Astrocyte (in vitro differentiated cells and primary cell): ENCODE measurements around the gene IQGAP1. TPM values are rescaled to one million over a fixed set of nuclear protein-coding genes. Genes with fewer than 3 reads are reported as not detected.

Experiments used
- DNase-seq: peaks from one replicate; pipeline ENCODE4 v3.0.0-alpha.2; 2010; ENCODE audit warnings: low read depth
- FAIRE-seq: peaks from 2 replicates; lab custom pipeline; 2011; peaks lifted over from hg19 to GRCh38; lab: Jason Lieb, UNC
- H2AFZ ChIP-seq: 2 replicates; pipeline ENCODE4 v1.6.0; 2012; ENCODE audit warnings: low read depth, low read length, inconsistent platforms
- H3K27ac ChIP-seq: 2 replicates; pipeline ENCODE4 v1.5.1; 2011; ENCODE audit warnings: low read depth, low read length, inconsistent platforms
- H3K27me3 ChIP-seq: 2 replicates; pipeline ENCODE4 v1.6.0; 2011; ENCODE audit warnings: low read length, inconsistent platforms; ENCODE audit not compliant: insufficient read depth
- H3K36me3 ChIP-seq: 2 replicates; pipeline ENCODE4 v1.5.1; 2011; ENCODE audit warnings: low read length, inconsistent platforms; ENCODE audit not compliant: insufficient read depth
- H3K4me1 ChIP-seq: 2 replicates; pipeline ENCODE4 v1.5.1; 2011; ENCODE audit warnings: low read length, inconsistent platforms; ENCODE audit not compliant: insufficient read depth
- H3K4me2 ChIP-seq: 2 replicates; pipeline ENCODE4 v1.6.0; 2012; ENCODE audit warnings: low read length, inconsistent platforms
- H3K4me3 ChIP-seq: 2 replicates; pipeline ENCODE4 v1.5.1; 2011; ENCODE audit warnings: low read depth, mild to moderate bottlenecking, low read length, inconsistent platforms; ENCODE audit not compliant: insufficient read depth
- H3K79me2 ChIP-seq: 2 replicates; pipeline ENCODE4 v1.6.0; 2012; ENCODE audit warnings: mild to moderate bottlenecking, low read length, inconsistent platforms; ENCODE audit not compliant: insufficient read depth
- H3K9ac ChIP-seq: 2 replicates; pipeline ENCODE4 v1.6.0; 2012; ENCODE audit warnings: mild to moderate bottlenecking, low read length, inconsistent platforms
- H3K9me3 ChIP-seq: 2 replicates; pipeline ENCODE4 v1.5.1; 2012; ENCODE audit warnings: low read depth, mild to moderate bottlenecking, low read length, inconsistent platforms; ENCODE audit not compliant: insufficient read depth
- H4K20me1 ChIP-seq: 2 replicates; pipeline ENCODE4 v1.6.0; 2012; ENCODE audit warnings: low read length, inconsistent platforms; ENCODE audit not compliant: insufficient read depth
- H3K27ac Mint-ChIP-seq: one replicate; pipeline ENCODE4 v1.8.0; 2021; ENCODE audit warnings: mild to moderate bottlenecking, mixed read lengths; ENCODE audit not compliant: unreplicated experiment
- H3K27me3 Mint-ChIP-seq: one replicate; pipeline ENCODE4 v1.8.0; 2021; ENCODE audit warnings: low read depth, mixed read lengths; ENCODE audit not compliant: unreplicated experiment
- H3K36me3 Mint-ChIP-seq: one replicate; pipeline ENCODE4 v1.8.0; 2021; ENCODE audit warnings: low read depth, mixed read lengths; ENCODE audit not compliant: unreplicated experiment
- H3K4me1 Mint-ChIP-seq: one replicate; pipeline ENCODE4 v1.8.0; 2021; ENCODE audit warnings: low read depth, mixed read lengths; ENCODE audit not compliant: unreplicated experiment
- H3K4me3 Mint-ChIP-seq: one replicate; pipeline ENCODE4 v1.8.0; 2021; ENCODE audit warnings: mild to moderate bottlenecking, moderate library complexity, mixed read lengths; ENCODE audit not compliant: unreplicated experiment
- H3K9me3 Mint-ChIP-seq: one replicate; pipeline ENCODE4 v1.8.0; 2021; ENCODE audit warnings: mild to moderate bottlenecking, mixed read lengths; ENCODE audit not compliant: unreplicated experiment
- EZH2 ChIP-seq: IDR thresholded peaks from 2 replicates; pipeline ENCODE4 v1.6.1; 2012; ENCODE audit warnings: mild to moderate bottlenecking, low read length, inconsistent platforms; ENCODE audit not compliant: insufficient read depth
- total RNA-seq: library from RNA; stranded (reverse); gene quantifications from 2 replicates; pipeline ENCODE4 v1.2.1, GENCODE V29; 2021
- TF ChIP-seq, protein P1 (sequence below): IDR thresholded peaks from 2 replicates; pipeline ENCODE4 v1.5.1; 2011; ENCODE audit warnings: low read depth, mild to moderate bottlenecking, inconsistent platforms, low read length, moderate library complexity; ENCODE audit not compliant: insufficient read depth

Gene IQGAP1
- total RNA-seq, 1 donor from 2014 or later, result 226 TPM

DNA sequence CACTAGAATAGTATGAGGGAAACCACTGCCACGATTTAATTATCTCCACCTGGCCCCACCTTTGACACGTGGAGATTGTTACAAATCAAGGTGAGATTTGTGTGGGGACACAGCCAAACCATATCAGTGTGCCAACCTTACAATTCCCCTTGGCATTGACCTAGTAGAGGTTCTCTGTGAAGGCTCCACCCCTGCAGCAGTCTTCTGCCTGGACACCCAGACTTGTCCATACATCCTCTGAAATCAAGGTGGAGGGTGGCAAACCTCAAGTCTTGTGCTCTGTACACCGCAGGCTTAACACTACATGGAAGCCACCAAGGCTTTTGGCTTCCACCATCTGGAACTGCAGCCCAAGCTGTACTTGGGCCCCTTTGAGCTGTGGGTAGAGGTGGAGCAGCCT is 8.8 kb upstream of the IQGAP1 start:
- Histone ChIP-seq H3K4me3 (no peak overlapping the region), H3K9ac (no peak overlapping the region), H3K9me3 (peaks cover 5% of the 10 kb centered on the region), H3K36me3 (no peaks in the 10 kb centered on the region), H3K27me3 (no peaks in the 10 kb centered on the region), H3K4me1 (no peaks in the 10 kb centered on the region), H3K4me2 (no peak overlapping the region), H2AFZ (no peak overlapping the region), H4K20me1 (no peaks in the 10 kb centered on the region), H3K79me2 (no peaks in the 10 kb centered on the region), H3K27ac (no peak overlapping the region)
- FAIRE-seq, result no peak
- Mint-ChIP-seq H3K36me3 (peaks cover 4% of the 10 kb centered on the region), H3K4me1 (no peaks in the 10 kb centered on the region), H3K4me3 (no peak overlapping the region), H3K27me3 (no peaks in the 10 kb centered on the region), H3K9me3 (peaks cover 5% of the 10 kb centered on the region), H3K27ac (no peak overlapping the region)
- TF ChIP-seq, protein P1, sequence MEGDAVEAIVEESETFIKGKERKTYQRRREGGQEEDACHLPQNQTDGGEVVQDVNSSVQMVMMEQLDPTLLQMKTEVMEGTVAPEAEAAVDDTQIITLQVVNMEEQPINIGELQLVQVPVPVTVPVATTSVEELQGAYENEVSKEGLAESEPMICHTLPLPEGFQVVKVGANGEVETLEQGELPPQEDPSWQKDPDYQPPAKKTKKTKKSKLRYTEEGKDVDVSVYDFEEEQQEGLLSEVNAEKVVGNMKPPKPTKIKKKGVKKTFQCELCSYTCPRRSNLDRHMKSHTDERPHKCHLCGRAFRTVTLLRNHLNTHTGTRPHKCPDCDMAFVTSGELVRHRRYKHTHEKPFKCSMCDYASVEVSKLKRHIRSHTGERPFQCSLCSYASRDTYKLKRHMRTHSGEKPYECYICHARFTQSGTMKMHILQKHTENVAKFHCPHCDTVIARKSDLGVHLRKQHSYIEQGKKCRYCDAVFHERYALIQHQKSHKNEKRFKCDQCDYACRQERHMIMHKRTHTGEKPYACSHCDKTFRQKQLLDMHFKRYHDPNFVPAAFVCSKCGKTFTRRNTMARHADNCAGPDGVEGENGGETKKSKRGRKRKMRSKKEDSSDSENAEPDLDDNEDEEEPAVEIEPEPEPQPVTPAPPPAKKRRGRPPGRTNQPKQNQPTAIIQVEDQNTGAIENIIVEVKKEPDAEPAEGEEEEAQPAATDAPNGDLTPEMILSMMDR, result no peak
- TF ChIP-seq EZH2, result no peak
- no peak for DNase-seq

DNA sequence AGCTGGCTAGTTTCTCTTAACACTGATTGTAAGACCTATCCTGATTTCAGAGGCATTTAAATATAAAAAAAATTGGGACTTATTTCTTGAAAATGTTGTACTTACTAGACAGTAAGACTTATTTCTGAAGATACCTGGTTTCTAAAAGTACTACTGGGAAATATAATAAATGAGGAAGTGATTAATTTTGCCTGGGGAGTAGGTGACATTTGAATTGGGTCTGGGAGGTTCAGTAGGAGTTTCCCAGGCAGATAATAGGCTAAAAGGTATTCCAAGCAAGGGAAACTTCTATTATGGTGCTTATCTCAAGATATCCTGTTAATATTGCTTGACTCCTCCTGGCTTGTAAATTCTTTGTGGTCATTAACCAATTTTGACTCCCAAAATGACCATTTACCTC is 6.5 kb upstream of the IQGAP1 start:
- TF ChIP-seq, protein P1, result no peak
- TF ChIP-seq EZH2, result no peak
- Histone ChIP-seq H3K9ac (no peak overlapping the region), H3K27me3 (no peaks in the 10 kb centered on the region), H3K4me2 (no peak overlapping the region), H3K27ac (no peak overlapping the region), H3K36me3 (no peaks in the 10 kb centered on the region), H4K20me1 (no peaks in the 10 kb centered on the region), H3K9me3 (peaks cover 5% of the 10 kb centered on the region), H3K79me2 (no peaks in the 10 kb centered on the region), H3K4me3 (no peak overlapping the region), H2AFZ (no peak overlapping the region), H3K4me1 (no peaks in the 10 kb centered on the region)
- H3K9me3 Mint-ChIP-seq, result peaks cover 5% of the 10 kb centered on the region
- no peak for FAIRE-seq
- H3K4me1 Mint-ChIP-seq, result no peaks in the 10 kb centered on the region
- H3K36me3 Mint-ChIP-seq, result peaks cover 4% of the 10 kb centered on the region
- no peaks in the 10 kb centered on the region for H3K27me3 Mint-ChIP-seq
- no peak overlapping the region for H3K27ac Mint-ChIP-seq
- no peak for DNase-seq
- H3K4me3 Mint-ChIP-seq, result no peak overlapping the region

DNA sequence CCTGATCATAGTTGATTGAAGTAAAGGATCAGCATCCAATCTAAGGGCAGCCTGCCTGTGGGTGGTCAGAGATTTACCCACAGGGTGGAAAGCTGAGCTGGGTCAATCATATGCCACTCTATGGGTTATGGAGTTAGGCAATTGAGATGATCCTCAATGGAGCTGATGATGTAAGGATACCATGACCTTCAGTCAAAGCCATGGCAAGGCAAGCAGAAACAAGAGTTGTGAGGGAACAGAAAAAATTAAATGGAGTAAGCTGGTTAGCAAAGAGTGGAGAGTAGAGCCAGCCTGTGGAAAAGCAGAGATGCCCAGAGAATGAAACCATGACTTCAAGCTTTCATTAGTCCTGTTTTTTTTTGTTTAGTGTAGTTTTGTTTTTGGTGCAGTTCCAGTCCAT is 5.7 kb upstream of the IQGAP1 start:
- H3K36me3 Mint-ChIP-seq, result peaks cover 4% of the 10 kb centered on the region
- H3K4me3 ChIP-seq, result no peak overlapping the region
- H2AFZ ChIP-seq, result no peak overlapping the region
- H4K20me1 ChIP-seq, result no peaks in the 10 kb centered on the region
- peaks cover 5% of the 10 kb centered on the region for H3K9me3 ChIP-seq
- H3K9me3 Mint-ChIP-seq, result peaks cover 5% of the 10 kb centered on the region
- H3K4me2 ChIP-seq, result no peak overlapping the region
- TF ChIP-seq EZH2, result no peak
- TF ChIP-seq, protein P1, result no peak
- no peak overlapping the region for H3K27ac ChIP-seq
- FAIRE-seq (no peak), DNase-seq (no peak)
- no peak overlapping the region for H3K9ac ChIP-seq
- H3K4me1 ChIP-seq, result peaks cover under 1% of the 10 kb centered on the region
- H3K79me2 ChIP-seq, result no peaks in the 10 kb centered on the region
- H3K4me1 Mint-ChIP-seq, result no peaks in the 10 kb centered on the region
- H3K4me3 Mint-ChIP-seq, result no peak overlapping the region
- no peaks in the 10 kb centered on the region for H3K27me3 ChIP-seq
- no peaks in the 10 kb centered on the region for H3K36me3 ChIP-seq
- H3K27me3 Mint-ChIP-seq, result no peaks in the 10 kb centered on the region
- no peak overlapping the region for H3K27ac Mint-ChIP-seq
